ENCODE data around the gene RNF114.
"Not testable (repeated sequence)": the region's sequence is repeated elsewhere in the genome, so short reads cannot be mapped to it uniquely, and the experiment has no call there.

RNF114 gene, protein sequence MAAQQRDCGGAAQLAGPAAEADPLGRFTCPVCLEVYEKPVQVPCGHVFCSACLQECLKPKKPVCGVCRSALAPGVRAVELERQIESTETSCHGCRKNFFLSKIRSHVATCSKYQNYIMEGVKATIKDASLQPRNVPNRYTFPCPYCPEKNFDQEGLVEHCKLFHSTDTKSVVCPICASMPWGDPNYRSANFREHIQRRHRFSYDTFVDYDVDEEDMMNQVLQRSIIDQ

DNA sequence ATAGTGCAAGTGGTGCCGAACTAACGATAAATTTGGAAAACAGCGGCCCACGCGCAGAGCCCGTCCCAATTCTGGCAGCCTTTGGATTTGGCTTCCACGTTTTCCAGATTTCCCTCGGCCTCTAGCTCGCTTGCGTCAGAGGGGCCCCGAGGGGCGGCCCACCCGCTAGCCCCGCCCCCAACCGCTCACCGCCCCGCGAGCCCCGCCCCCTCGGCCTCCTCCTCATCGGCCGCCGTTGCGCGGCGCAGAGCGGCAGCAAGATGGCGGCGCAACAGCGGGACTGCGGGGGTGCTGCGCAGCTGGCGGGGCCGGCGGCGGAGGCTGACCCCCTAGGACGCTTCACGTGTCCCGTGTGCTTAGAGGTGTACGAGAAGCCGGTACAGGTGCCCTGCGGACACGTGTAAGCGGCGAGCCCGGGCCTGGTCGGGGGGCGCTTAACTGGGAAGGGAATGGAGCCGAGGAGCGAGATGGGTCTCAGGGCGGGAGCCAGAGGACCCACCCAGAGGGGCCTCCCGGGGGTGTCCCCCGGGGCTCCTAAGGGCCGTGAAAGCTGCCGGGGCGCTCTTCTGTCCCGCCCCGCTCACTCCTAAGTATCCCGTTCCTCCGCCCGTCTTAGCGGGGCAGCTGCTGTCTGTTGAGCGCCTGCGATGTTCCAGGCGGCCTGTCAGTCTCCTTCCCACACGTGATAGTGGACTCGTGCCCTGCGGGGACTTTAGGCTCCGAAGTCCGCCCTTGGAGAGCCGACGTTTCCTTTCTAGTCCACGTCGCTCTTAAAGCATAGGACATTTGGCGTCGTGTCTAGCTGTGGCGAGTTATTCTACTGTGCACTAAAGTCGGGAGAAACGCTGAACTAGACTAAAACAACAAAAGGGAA is at the start of gene RNF114:
TSS of gene RNF114 (plus strand) at position 245 of the 874 bp plus-strand sequence. CDS start at position 261, 16 bp downstream.
- peak; percentile 83 for DNase-seq (ENCODE audit: low read depth, low spot score)

DNA sequence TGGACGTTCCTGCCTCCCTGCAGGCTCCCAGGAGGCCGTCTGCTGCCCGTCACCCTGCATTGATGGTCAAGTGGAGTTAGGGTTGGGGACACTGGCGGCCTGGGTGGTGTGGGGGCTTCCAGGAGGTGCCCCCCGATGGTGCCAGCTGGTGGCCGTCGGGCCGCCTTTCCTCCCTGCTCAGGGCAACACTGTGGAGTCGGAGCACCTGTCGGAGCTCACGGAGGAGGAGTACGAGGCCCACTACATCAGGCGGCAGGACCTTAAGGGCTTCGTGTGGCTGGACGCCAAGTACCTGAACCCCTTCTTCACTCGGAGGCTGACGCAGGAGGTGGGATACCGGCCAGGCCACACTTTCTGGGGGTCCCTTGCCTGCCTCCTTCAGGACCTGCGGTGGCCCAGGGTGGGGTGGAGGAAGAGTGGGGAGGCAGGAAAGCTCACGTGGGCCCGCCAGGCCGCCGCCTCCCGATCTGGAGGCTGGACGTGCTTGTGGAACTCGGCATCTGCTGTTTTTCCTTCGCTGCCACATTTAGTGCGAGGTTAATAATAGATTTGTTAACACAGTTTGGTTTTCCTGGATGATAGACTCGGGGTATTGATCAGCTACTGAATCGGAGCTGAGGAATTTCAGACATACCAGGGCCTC is 49.5 kb upstream of the RNF114 start:
- no peak for DNase-seq (ENCODE audit: low read depth, low spot score)

DNA sequence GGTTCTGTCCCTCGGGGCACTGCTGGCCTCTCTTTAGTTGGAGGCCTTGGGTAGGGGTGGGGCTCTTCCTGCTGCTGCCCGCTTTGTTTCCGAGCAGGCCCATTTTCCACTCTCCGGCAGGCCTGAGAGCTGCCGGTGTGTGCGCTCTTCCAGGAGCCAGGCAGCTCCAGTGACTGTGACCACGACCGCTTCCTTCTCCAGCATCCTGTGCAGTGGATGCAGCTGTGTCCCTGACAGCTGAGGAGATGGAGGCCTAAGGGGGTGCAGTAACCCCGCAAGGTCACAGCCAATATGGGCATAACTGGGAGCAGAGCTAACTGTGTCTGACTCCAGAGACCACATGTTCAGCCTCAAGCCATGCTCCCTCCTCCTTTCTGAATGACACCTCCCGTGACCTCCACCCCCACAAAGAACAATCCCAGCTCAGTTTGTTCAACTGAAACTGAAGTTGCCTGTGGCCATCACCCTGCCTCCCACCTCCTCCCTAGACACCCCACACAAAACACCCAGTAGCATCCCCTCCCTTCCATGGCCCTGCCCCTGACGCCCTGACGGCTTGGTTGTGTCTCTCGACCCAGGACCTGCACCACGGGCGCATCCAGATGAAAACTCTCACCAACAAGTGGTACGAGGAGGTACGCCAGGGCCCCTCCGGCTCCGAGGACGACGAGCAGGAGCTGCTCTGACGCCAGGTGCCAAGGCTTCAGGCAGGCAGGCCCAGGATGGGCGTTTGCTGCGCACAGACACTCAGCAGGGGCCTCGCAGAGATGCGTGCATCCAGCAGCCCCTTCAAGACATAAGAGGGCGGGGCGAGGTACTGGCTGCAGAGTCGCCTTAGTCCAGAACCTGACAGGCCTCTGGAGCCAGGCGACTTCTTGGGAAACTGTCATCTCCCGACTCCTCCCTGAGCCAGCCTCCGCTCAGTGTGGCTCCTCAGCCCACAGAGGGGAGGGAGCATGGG is 48.7 kb upstream of the RNF114 start:
- DNase-seq (ENCODE audit: low read depth, low spot score), result no peak

DNA sequence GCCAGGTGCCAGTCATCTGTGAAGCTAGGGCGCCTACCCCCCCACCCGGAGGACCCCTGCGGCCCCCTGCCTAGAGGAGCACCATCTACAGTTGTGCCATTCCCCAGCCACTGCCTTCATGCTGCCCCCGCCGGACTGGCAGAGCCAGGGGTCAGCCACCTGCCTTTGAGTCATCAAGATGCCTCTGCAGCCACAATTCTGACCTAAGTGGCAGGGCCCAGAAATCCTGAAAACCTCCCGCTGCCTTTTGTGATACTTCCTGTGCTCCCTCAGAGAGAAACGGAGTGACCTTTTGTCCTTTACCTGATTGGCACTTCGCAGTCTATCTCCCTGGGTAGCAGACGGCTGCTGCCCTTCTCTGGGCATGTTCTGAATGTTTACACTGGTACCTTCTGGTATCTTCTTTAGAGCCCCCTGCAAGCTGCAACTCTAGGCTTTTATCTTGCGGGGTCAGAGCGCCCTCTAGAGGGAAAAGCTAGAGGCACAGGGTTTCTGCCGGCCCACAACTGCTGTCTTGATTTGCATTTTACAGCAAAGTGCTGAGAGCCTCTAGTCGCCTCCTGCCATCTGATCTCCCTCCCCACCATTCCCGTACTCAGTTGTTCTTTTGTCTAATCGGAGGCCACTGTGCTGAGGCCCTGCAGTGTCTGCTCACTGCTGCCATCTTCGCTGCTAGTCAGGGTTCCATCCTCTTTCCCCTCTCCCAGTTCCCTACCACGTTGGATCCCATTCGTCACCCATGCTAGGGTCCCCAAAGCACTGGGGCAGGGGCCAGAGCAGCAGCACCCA is 47.8 kb upstream of the RNF114 start:
- peak; percentile 19 for DNase-seq (ENCODE audit: low read depth, low spot score)

DNA sequence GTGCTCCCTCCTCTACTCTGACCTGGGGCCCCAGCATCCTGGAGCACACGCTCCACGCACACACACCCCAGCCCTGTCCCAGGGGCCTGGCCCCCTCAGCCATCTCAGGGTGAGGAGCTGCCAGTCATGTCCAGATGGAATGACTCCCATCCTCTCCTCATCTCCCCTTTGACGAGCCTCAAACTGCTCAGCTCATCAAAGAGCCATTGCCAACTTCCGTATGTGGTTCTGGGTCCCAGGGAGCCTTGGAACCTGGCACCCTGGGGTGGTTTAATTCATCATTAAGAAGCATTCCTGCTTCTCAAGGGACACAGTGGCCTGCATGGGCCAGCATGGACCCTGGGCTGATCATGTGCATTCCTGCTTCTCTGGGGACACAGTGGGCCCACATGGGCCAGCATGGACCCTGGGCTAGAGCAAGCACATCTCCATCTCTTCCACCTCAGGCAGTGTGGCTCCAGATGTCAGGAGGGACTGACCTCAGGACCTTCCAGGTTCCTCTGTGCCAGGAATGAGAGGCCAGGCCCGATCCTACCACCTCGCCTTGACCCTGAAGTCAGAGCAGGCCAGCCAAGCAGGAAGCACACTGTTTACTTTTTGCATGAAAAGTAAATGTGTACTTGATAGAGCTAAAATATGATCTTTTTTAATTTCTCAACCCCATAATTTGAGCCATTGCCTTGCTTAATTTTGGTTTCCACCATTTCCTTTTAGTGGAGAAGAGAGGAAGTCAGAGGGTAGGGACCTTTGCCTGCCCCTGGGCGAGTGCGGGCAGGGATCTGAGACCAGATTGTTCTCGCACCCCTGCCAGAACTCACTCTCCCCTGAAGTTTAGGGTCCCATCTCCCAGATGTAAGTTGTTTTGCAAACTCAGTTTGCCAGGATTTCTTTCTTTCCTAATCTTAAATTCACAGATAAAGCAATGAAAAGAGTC is 46.9 kb upstream of the RNF114 start:
- DNase-seq (ENCODE audit: low read depth, low spot score), result no peak

DNA sequence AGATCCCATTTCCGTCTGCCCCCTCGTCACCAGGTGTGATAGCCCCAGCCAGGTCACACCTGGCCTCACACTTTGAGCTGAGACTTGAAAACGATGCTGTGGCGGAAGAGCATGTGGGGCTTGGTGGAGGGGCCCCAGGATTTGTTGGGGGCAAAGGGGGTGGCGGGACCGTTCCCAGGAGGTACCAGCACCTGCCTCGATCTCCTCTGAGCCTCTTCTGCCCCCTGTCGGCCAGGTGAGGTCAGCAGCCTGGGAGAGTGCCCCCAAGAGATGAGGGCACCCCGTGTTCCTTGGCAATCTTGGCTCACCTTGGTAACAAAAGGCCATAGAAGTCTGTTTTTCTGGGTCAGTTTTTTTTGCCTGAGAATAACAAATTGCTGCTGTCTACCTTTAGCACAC is 46.3 kb upstream of the RNF114 start:
- DNase-seq (ENCODE audit: low read depth, low spot score), result no peak

DNA sequence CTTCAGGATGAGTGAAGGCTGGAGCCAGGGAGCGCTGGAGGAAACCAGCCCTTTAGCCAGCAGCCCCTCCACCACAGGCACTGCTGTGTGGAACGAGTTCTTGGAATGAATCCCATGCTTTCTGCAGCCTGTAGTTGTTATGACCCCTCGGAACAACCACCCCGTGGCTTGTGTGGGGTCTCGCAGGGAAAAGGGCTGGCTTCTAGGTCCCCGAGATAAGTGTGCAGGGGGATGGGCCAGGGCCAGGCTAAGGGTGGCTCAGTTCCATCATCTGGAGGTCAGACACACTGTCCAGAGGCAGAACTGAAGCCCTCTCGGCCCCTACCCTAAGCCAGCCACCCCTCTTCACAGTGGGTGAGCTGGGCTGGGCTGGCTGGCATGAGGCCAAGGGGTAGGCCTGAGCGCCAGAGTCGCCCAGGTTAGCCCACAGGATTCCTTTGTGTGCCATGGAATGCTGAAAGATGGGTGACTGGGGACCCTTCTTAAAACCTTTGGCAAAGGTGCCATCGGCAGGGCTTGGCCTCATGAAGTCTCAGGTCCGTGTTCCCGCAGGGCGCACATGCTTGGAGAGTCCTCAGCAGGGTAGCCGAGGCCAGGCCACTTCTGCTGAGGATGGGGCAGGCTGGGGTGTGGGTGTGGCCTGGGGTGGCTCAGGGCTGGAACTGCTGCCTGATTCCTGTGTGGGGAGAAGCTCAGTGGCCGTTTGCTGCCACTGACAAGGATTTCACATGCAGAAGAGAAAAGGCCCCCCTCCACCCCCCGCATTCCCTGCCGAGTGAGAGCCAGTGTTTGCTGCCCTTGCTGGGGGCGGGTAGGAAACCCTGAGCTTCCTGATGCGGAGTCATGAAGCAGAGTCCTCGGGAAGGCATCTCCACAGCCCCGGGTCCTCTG is 45.5 kb upstream of the RNF114 start:
- no peak for DNase-seq (ENCODE audit: low read depth, low spot score)

DNA sequence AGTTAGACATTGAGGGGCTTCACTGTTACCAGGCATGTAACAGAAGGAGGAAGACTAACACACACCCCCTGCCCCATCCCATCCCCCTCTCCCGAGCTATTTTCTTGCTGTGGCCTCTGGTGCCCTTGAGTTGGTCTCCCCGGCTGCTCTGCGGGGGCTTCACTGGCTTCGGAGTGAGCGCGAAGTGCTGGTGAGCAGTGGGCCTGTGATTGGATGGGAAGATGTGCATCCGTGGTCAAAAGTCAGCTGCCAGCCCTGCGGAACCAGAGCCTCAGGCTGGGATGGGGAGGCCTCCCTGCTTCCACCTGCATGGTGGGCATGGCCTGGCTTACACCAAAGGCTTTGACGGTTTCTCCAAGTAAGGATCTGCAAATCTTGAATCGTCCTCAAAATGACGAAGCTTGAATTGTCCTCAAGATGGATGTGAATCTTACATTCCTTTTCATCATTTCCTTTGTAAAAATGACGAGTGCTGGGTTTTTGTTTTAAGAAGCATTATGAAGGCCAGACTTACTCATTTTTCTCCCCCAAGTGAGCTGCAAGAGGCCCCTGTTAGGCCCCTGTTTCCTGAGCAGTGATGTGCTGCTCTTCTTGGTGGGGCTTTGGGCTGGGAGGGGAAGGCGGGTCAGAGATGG is 44.6 kb upstream of the RNF114 start:
- no peak for DNase-seq (ENCODE audit: low read depth, low spot score)

DNA sequence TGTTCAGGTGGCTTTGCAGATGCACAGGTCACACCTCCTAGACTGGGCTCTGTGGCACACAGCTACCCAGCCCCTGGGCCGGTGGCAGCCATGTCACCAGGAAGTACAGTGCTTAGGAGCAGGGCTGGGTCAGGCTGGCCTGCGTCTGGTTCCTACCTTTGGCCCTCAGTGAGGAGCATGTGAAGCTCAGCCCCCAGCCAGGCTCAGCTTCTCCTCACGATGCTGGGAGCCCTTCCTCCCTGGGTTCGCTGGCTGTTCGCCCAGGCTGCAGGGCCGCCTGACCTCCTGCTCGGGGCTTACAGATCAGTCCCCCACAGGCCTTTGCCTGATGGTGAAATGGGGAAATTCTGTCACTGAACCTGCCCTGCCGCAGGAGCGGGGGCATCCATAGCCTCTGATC is 43.9 kb upstream of the RNF114 start:
- DNase-seq (ENCODE audit: low read depth, low spot score), result no peak

DNA sequence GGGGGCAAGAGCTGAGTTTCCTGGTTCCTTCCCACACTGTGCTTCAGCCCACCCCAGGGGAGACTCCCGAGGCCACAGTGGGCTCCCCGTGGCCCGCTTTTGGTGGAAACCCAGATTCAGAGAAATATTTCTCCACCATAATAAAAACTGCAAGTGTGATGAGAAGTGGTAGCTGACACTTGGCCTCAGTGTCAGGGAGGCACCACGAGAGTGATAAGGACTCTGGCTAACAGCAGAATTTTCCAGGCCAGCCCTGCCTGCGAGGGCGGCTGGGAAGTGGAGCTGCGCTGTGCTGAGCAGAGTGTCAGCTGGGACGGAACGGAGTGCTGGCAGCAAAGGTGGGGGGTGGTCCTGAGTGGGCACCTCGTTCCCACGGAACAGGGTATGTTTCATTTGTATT is 43.4 kb upstream of the RNF114 start:
- DNase-seq (ENCODE audit: low read depth, low spot score), result no peak

DNA sequence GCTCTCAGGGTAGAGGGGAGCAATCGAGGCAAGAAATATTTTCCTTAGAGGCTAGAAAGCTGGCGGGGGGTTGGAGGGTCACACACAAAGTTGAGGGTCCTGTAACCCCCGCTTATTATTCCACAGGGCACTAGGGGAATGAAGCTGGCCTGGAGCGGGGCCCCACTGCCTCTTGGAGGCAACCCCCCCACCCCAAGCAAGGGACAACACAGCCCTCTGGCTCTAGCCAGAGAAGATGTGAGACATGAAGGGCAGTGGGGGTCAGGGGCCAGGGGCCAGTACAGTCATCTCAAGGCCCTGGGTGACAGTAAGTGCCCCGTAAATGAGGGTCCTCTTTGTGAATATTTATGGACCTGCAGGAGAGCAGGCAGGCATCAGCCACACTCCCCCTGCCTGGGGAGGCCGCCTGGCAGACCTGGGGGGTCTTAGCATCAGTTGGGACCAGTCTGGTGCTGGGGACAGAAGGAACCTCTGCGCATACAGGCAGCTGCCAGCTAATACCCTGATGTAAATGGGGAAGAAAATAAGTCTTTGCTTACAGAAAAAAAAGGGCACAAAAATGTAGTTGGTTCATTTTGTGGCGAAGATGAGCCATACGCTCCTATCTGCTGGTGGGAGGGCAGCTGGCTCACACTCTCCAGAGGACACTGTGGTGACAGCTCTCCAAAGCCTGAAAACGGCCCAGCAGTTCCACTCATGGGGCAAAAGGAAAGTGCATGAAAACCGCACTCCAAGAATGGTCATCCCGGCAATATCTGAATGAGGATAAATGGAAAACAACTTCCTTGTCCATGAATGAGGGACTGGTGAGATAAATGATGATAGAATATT is 42.7 kb upstream of the RNF114 start:
- DNase-seq (ENCODE audit: low read depth, low spot score), result no peak

DNA sequence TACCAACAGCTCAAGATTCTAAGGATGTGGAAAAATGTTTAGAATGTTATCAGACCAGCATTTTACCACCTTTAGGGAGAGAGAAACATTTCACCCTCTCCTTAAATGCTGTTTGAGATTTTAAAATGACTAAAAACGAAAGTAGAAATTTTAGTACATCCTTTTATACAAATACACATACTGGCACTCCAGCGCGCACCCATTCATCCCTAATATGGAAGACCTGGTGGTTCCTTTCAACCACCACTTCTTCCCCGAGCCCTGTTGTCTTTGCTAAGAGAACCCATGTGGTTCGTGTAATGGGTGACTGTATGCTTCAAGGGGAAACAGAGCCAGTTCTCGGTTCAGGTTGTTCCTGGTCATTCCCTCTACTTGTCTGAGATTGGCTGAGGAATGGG is 42.1 kb upstream of the RNF114 start:
- DNase-seq (ENCODE audit: low read depth, low spot score), result no peak

DNA sequence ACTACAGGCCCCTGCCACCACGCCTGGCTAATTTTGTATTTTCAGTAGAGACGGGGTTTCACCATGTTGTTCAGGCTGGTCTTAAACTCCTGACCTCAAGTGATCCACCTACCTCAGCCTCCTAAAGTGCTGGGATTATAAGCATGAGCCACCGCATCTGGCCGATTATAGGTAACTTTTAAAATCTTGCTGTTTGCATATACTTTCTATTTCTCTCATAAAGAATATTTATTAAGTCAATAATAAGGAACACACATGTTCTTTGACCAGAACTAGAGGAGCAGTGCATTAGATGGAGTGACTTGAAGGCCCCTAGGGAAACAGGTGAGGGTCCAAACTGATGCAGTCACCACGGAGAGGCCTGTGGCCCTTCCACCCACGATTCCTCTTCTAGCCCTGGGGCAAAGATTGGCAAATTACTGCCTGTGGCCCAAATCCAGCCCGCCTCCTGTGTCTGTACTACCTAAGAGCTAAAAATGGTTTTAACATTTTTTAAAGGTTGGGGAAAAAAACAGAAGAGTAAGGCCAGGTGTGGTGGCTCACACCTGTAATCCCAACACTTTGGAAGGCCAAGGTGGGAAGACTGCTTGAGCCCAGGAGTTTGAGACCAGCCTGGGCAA is 40.6 kb upstream of the RNF114 start:
- not testable (repeated sequence) for DNase-seq (ENCODE audit: low read depth, low spot score)

DNA sequence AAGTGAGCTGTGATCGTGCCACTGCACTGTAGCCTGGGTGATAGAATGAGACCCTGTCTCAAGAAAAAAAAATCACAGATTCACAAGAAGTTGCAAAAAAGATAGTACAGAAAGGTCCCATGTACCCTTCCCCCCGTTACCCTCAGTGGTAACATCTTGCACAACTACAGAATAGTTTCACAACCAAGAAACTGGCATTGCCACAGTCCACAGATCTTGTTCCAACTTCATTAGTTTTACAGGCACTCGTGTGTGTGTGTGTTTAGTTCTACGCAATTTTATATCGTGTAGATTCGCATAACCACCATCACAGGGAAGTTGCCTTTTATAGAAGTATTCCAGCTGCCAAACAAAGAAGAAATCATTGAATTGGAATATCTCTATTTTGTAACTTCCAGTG is 40.0 kb upstream of the RNF114 start:
- no peak for DNase-seq (ENCODE audit: low read depth, low spot score)

DNA sequence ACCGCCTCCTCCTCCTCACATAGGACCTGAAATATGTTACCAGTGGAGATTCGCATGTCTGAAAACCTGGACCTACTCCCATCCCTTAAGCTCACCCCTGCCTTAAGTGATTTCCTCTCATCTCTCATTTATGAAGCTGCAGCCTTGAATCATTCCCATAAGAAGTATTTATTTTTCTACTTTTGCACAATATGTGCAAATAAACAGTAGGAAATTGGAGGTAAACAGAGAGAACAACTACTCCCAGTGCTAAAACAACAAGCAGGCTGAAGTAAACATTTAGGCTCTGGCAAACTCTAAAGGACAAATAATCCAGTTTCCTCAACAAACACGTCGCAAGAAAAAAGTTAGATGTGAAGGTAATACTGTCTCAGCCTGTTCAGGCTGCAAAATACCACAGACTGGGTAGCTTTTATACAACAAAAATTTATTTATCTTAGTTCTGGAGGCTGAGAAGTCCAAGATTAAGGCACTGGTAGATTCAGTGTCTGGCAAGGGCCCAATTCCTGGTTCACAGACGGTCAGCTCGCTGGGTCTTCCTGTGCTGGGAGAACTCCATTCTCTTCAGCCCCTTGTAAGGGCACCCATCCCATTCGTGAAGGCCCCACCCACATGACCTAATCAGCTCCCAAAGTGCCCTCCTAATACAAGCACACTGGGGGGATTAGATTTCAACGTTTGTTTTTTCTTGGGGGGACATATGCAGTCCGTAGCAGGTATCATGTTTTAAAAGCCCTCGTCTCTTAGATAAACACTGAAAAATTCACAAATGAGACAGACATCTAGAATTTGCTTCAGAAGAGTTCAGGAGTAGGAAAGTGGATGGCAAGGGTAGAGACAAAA is 36.4 kb upstream of the RNF114 start:
- DNase-seq (ENCODE audit: low read depth, low spot score), result no peak

DNA sequence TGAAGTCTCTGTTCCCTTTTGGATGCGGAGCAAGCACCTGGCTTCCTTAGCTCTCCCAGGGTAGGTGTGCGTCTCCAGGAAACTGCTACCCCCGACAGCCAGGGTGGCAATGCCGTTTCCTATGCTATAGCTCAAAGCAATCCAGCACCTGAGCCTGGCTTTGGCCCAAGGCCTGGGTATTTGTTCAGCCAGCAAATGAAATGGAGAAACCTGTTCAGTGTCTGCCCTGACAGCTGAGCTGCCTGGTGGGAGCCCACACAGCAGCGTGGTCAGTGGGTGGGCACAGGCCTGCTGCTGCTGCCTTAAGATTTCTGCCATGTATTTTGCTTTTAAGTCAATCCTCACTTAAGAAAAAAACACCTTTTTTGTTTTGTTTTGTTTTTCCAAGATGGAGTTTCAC is 34.6 kb upstream of the RNF114 start:
- DNase-seq (ENCODE audit: low read depth, low spot score), result no peak
